IMR-90 (cell line): ENCODE results near the gene AP3M1. TPM values are rescaled to one million over a fixed set of nuclear protein-coding genes. Genes with fewer than 3 reads are reported as not detected.

Source experiments
- ATAC-seq: fragments of 200-7000 bp; cut with Tn5 transposase; 2 replicates; pipeline ENCODE4 v1.9.1; 2020; ENCODE audit warnings: low read depth, mild to moderate bottlenecking, moderate library complexity
- BruUV-seq: library from RNA; stranded (reverse); fragments of 400-500 nt; replicated peaks from 2 replicates; lab custom pipeline; 2021; lab: Mats Ljungman, UMichigan
- CTCF ChIA-PET: fragments of 300-600 bp; formaldehyde crosslinking; extraction: SDS; loops from one replicate; lab custom pipeline; 2021; ENCODE audit warnings: antibody characterized with exemption; lab: Yijun Ruan, JAX
- POLR2A ChIA-PET: fragments of 300-600 bp; sonication (Branson Sonifier 250); formaldehyde crosslinking; loops from one replicate; lab custom pipeline; 2022; ENCODE audit warnings: antibody characterized with exemption; ENCODE audit not compliant: unreplicated experiment; lab: Charles Lee
- DNase-seq: peaks from one replicate; pipeline ENCODE4 v3.0.0; 2013
- H2AFZ ChIP-seq: replicated peaks from 2 replicates; pipeline ENCODE3; 2013; ENCODE audit warnings: low read length, mild to moderate bottlenecking; ENCODE audit not compliant: poor library complexity
- H2AK5ac ChIP-seq: 2 replicates; pipeline ENCODE4 v1.6.1; 2013; ENCODE audit warnings: low read depth, low read length, inconsistent platforms
- H2AK9ac ChIP-seq: replicated peaks from 2 replicates; pipeline ENCODE3; 2013; ENCODE audit warnings: mild to moderate bottlenecking, low read depth, low read length, moderate library complexity; ENCODE audit not compliant: poor library complexity
- H2BK120ac ChIP-seq: 2 replicates; pipeline ENCODE4 v1.6.1; 2013; ENCODE audit warnings: low read depth, low read length, inconsistent platforms
- H2BK15ac ChIP-seq: 3 replicates; pipeline ENCODE4 v1.6.1; 2013; ENCODE audit warnings: low read depth, low read length, inconsistent platforms
- H2BK20ac ChIP-seq: 2 replicates; pipeline ENCODE4 v1.6.1; 2013; ENCODE audit warnings: low read depth, mild to moderate bottlenecking, inconsistent platforms, low read length, moderate library complexity
- H2BK5ac ChIP-seq: 2 replicates; pipeline ENCODE4 v1.6.1; 2013; ENCODE audit warnings: mild to moderate bottlenecking, low read depth, low read length, inconsistent platforms; ENCODE audit not compliant: poor library complexity, severe bottlenecking
- H3K14ac ChIP-seq: replicated peaks from 2 replicates; pipeline ENCODE4 v1.6.1; 2013; ENCODE audit warnings: low read depth, low read length, inconsistent platforms
- H3K18ac ChIP-seq: 2 replicates; pipeline ENCODE4 v1.6.1; 2013; ENCODE audit warnings: low read depth, low read length, control low read depth
- H3K23ac ChIP-seq: 2 replicates; pipeline ENCODE4 v1.6.1; 2013; ENCODE audit warnings: low read depth, low read length, inconsistent platforms
- H3K27ac ChIP-seq: 2 replicates; pipeline ENCODE4 v1.5.1; 2013; ENCODE audit warnings: mild to moderate bottlenecking, control low read depth, low read length; ENCODE audit not compliant: insufficient read depth
- H3K27me3 ChIP-seq: 2 replicates; pipeline ENCODE4 v1.6.1; 2013; ENCODE audit warnings: low read length; ENCODE audit not compliant: control insufficient read depth, insufficient read depth
- H3K36me3 ChIP-seq: 2 replicates; pipeline ENCODE4 v1.6.1; 2013; ENCODE audit warnings: low read length, mixed read lengths; ENCODE audit not compliant: control insufficient read depth, insufficient read depth
- H3K4ac ChIP-seq: 2 replicates; pipeline ENCODE4 v1.6.1; 2013; ENCODE audit warnings: low read depth, low read length, inconsistent platforms
- H3K4me1 ChIP-seq: 2 replicates; pipeline ENCODE4 v1.6.1; 2013; ENCODE audit warnings: low read length, mixed read lengths; ENCODE audit not compliant: control insufficient read depth, insufficient read depth
- H3K4me2 ChIP-seq: 2 replicates; pipeline ENCODE4 v1.6.1; 2013; ENCODE audit warnings: low read depth, mild to moderate bottlenecking, control low read depth, low read length, moderate library complexity
- H3K4me3 ChIP-seq: 2 replicates; pipeline ENCODE4 v1.5.1; 2013; ENCODE audit warnings: low read depth, mild to moderate bottlenecking, control low read depth, low read length, moderate library complexity; ENCODE audit not compliant: insufficient read depth
- H3K56ac ChIP-seq: 2 replicates; pipeline ENCODE4 v1.6.1; 2013; ENCODE audit warnings: low read length, inconsistent platforms; ENCODE audit not compliant: insufficient read depth; ENCODE audit errors: extremely low read depth
- H3K79me1 ChIP-seq, 2 experiments: 2 replicates each; pipeline ENCODE4 v1.6.1; 2013; ENCODE audit warnings: low read length in 2 of 2, inconsistent platforms in 1 of 2, low read depth in 1 of 2
- H3K9ac ChIP-seq: 2 replicates; pipeline ENCODE4 v1.6.1; 2013; ENCODE audit warnings: low read depth, low read length, control low read depth
- H3K9me1 ChIP-seq: 2 replicates; pipeline ENCODE4 v1.6.1; 2013; ENCODE audit warnings: low read length, inconsistent platforms; ENCODE audit not compliant: insufficient read depth
- H3K9me3 ChIP-seq: 2 replicates; pipeline ENCODE4 v1.6.1; 2013; ENCODE audit warnings: low read length; ENCODE audit not compliant: control insufficient read depth, insufficient read depth
- H4K20me1 ChIP-seq: 2 replicates; pipeline ENCODE4 v1.6.1; 2013; ENCODE audit warnings: low read length, inconsistent platforms; ENCODE audit not compliant: insufficient read depth
- H4K5ac ChIP-seq: 2 replicates; pipeline ENCODE4 v1.6.1; 2013; ENCODE audit warnings: mild to moderate bottlenecking, low read depth, low read length, control low read depth
- H4K8ac ChIP-seq, 2 experiments: 2 replicates each; pipeline ENCODE4 v1.6.1; 2013; ENCODE audit warnings: low read depth in 2 of 2, low read length in 2 of 2, control low read depth in 1 of 2, inconsistent platforms in 1 of 2
- H4K91ac ChIP-seq: 2 replicates; pipeline ENCODE4 v1.6.1; 2013; ENCODE audit warnings: low read depth, low read length, inconsistent platforms; ENCODE audit not compliant: insufficient read depth
- MAZ ChIP-seq: IDR thresholded peaks from 2 replicates; pipeline ENCODE4 v1.6.1; 2012; ENCODE audit warnings: low read depth, mild to moderate bottlenecking, low read length, improper control_type of control experiment, moderate library complexity, borderline replicate concordance
- MXI1 ChIP-seq: IDR thresholded peaks from 2 replicates; pipeline ENCODE4 v1.6.1; 2012; ENCODE audit warnings: low read depth, mild to moderate bottlenecking, low read length, moderate library complexity, borderline replicate concordance
- NFE2L2 ChIP-seq: fragments of 150-350 bp; IDR thresholded peaks from 2 replicates; pipeline ENCODE4 v1.6.1; 2016; ENCODE audit warnings: low read depth, mild to moderate bottlenecking, low read length
- RAD21 ChIP-seq: IDR thresholded peaks from 2 replicates; pipeline ENCODE4 v1.6.1; 2012; ENCODE audit warnings: low read length, improper control_type of control experiment
- SMC3 ChIP-seq: fragments of 150-350 bp; IDR thresholded peaks from 2 replicates; pipeline ENCODE4 v1.6.1; 2016; ENCODE audit warnings: low read depth, mild to moderate bottlenecking, antibody characterized with exemption, low read length, moderate library complexity
- USF2 ChIP-seq: fragments of 150-350 bp; IDR thresholded peaks from 2 replicates; pipeline ENCODE4 v1.6.1; 2017; ENCODE audit warnings: mild to moderate bottlenecking, antibody characterized with exemption, low read length, low read depth
- WGBS, 2 experiments: methylation state at CpG; one replicate each; pipeline versions ENCODE4 v1.1.5 to v1.1.7; 2013; ENCODE audit warnings: missing lambda C conversion rate in 2 of 2; ENCODE audit not compliant: insufficient read length in 1 of 2; ENCODE audit errors: extremely low coverage in 2 of 2; 5-methylcytosine and 5-hydroxymethylcytosine counted together
- dilution Hi-C: fragments of 300-500 bp; cut with HindIII; formaldehyde crosslinking; loops from one replicate; pipeline ENCODE4 v1.14.3; 2018; ENCODE audit warnings: low sequenced_read_pairs; ENCODE audit not compliant: unreplicated experiment
- in situ Hi-C: fragments of 300-500 bp; cut with MboI; formaldehyde crosslinking; loops from 3 replicates; pipeline ENCODE4 v1.14.3; 2019; ENCODE audit warnings: low sequenced_read_pairs, inconsistent platforms, mixed read lengths
- intact Hi-C: fragments of 100-400 bp; cut with micrococcal nuclease; formaldehyde crosslinking; loops from 2 replicates; pipeline ENCODE4 v1.10.0; 2022
- polyA plus RNA-seq, 3 experiments: library from polyadenylated mRNA; depleted of rRNA; stranded (reverse); fragments of >200 nt; gene quantifications; 2 replicates each; pipeline ENCODE4 v1.2.3, GENCODE V29; 2012; ENCODE audit warnings: low replicate concordance in 1 of 3
- total RNA-seq: library from RNA; depleted of rRNA; stranded (reverse); fragments of >200 nt; gene quantifications from 2 replicates; pipeline ENCODE4 v1.2.3, GENCODE V29; 2012
- TF ChIP-seq, protein P1 (sequence below): fragments of 150-350 bp; IDR thresholded peaks from 2 replicates; pipeline ENCODE4 v1.6.1; 2016; ENCODE audit warnings: low read depth, mild to moderate bottlenecking, low read length, moderate library complexity, borderline replicate concordance

AP3M1 gene
- total and polyA plus RNA-seq, 2 of the 4 experiments (the other 2 are of a cell fraction) = 26.6 to 46.4 TPM

DNA sequence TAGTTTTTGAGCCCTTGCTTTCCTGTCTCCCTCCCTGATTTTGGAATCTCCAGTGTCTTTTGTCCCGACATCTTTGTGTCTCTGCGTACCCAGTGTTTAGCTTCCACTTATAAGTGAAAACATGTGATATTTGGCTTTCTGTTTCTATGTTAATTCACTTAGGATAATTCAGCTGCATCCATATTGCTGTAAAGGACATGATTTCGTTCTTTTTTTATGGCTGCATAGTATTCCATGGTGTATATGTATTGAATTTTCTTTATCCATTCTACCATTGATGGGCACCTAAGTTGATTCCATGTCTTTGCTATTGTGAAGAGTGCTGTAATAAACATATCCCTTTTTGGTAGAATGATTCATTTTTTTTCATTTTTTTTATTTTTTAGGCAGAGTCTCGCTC lies 48.7 kb upstream of the AP3M1 start:
- ChIA-PET POLR2A (interaction anchor here (0.6 kb wide), 1 partner anchor 23 kb away, joined by 3 read pairs; no protein-coding TSS in a partner anchor), CTCF (no interaction called here)
- in situ Hi-C loops (no loop called here), intact Hi-C loops (loop anchor here (5.0 kb wide), 1 partner anchor 33 kb away; no protein-coding TSS in a partner anchor), dilution Hi-C loops (no loop called here)
- Histone ChIP-seq H4K5ac (no peak overlapping the region), H2BK5ac (no peak overlapping the region), H3K4me2 (no peak overlapping the region), H4K8ac (no peak overlapping the region), H3K4me1 (no peaks in the 10 kb centered on the region), H2BK15ac (no peak overlapping the region), H3K56ac (no peak overlapping the region), H4K20me1 (peaks cover 3% of the 10 kb centered on the region; the same call in 1 of the 2 replicates), H3K79me1 (peaks cover 19 to 35% of the 10 kb centered on the region in 2 experiments), H2BK20ac (no peak overlapping the region), H3K9me1 (peaks cover 8% of the 10 kb centered on the region; the same call in 1 of the 2 replicates), H2BK120ac (no peak overlapping the region), H3K9ac (no peak overlapping the region), H3K27me3 (no peaks in the 10 kb centered on the region), H3K4me3 (no peak overlapping the region), H3K14ac (no peak overlapping the region), H3K4ac (no peak overlapping the region), H3K23ac (no peak overlapping the region), H3K36me3 (no peaks in the 10 kb centered on the region), H3K27ac (no peak overlapping the region), H3K18ac (no peak overlapping the region), H2AFZ (no peak overlapping the region), H3K9me3 (no peaks in the 10 kb centered on the region), H2AK5ac (no peak overlapping the region), H4K91ac (no peak overlapping the region), H2AK9ac (no peak overlapping the region)
- ATAC-seq (no peak), DNase-seq (no peak)
- BruUV-seq = no TSS peak
- WGBS, 2 experiments = no CpG with 5 or more reads among the region's 4 CpGs
- TF ChIP-seq MXI1 = no peak
- TF ChIP-seq NFE2L2 = no peak
- no peak for TF ChIP-seq USF2
- no peak for TF ChIP-seq RAD21
- no peak for TF ChIP-seq MAZ
- no peak for TF ChIP-seq SMC3
- TF ChIP-seq, protein P1, sequence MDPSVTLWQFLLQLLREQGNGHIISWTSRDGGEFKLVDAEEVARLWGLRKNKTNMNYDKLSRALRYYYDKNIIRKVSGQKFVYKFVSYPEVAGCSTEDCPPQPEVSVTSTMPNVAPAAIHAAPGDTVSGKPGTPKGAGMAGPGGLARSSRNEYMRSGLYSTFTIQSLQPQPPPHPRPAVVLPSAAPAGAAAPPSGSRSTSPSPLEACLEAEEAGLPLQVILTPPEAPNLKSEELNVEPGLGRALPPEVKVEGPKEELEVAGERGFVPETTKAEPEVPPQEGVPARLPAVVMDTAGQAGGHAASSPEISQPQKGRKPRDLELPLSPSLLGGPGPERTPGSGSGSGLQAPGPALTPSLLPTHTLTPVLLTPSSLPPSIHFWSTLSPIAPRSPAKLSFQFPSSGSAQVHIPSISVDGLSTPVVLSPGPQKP = no peak
